Thyroid gland (tissue), 4 donors: Measurements from ENCODE around the gene HPS4.

Experiments
- POLR2A ChIP-seq, 2 donors: fragments of 450-650 bp; IDR thresholded peaks; one replicate each; pipeline ENCODE4 v1.6.1; 2017; ENCODE audit warnings: antibody characterized with exemption in 2 of 2, mild to moderate bottlenecking in 2 of 2, moderate library complexity in 1 of 2
- TF ChIP-seq, protein P1 (sequence below), 6 experiments: fragments of 200-600 bp in 3 of 6; fragments of 450-650 bp in 3 of 6; sonication (generic) in 3 of 6; IDR thresholded peaks; one replicate each; pipeline ENCODE4 v1.5.1; 2016 to 2019; ENCODE audit warnings: antibody characterized with exemption in 6 of 6, mild to moderate bottlenecking in 2 of 6, inconsistent platforms in 1 of 6, moderate library complexity in 1 of 6

- TF ChIP-seq, protein P1, sequence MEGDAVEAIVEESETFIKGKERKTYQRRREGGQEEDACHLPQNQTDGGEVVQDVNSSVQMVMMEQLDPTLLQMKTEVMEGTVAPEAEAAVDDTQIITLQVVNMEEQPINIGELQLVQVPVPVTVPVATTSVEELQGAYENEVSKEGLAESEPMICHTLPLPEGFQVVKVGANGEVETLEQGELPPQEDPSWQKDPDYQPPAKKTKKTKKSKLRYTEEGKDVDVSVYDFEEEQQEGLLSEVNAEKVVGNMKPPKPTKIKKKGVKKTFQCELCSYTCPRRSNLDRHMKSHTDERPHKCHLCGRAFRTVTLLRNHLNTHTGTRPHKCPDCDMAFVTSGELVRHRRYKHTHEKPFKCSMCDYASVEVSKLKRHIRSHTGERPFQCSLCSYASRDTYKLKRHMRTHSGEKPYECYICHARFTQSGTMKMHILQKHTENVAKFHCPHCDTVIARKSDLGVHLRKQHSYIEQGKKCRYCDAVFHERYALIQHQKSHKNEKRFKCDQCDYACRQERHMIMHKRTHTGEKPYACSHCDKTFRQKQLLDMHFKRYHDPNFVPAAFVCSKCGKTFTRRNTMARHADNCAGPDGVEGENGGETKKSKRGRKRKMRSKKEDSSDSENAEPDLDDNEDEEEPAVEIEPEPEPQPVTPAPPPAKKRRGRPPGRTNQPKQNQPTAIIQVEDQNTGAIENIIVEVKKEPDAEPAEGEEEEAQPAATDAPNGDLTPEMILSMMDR (IDR thresholded peaks at IDR 0.05) = no peak
- no peak for TF ChIP-seq POLR2A (IDR thresholded peaks at IDR 0.05)
These were observed 8.9 kb downstream of the HPS4 start for GRCh38 chr22:26474682-26475081.
